Glutamatergic neuron (in vitro differentiated cells): ENCODE measurements around the gene KCNH2. TPM values are rescaled to one million over a fixed set of nuclear protein-coding genes. Genes with fewer than 3 reads are reported as not detected.

ENCODE experiments used
- DNase-seq: peaks from one replicate; pipeline ENCODE4 v3.0.0; 2022
- H3K27ac Mint-ChIP-seq: one replicate; pipeline ENCODE4 v1.8.0; 2020; ENCODE audit warnings: mild to moderate bottlenecking, mixed read lengths, inconsistent platforms; ENCODE audit not compliant: unreplicated experiment
- H3K27me3 Mint-ChIP-seq: one replicate; pipeline ENCODE4 v1.8.0; 2020; ENCODE audit warnings: mild to moderate bottlenecking, moderate library complexity, mixed read lengths, inconsistent platforms; ENCODE audit not compliant: unreplicated experiment
- H3K36me3 Mint-ChIP-seq: one replicate; pipeline ENCODE4 v1.8.0; 2020; ENCODE audit warnings: mild to moderate bottlenecking, mixed read lengths, inconsistent platforms; ENCODE audit not compliant: unreplicated experiment
- H3K4me1 Mint-ChIP-seq: one replicate; pipeline ENCODE4 v1.8.0; 2020; ENCODE audit warnings: mild to moderate bottlenecking, low read depth, mixed read lengths, inconsistent platforms; ENCODE audit not compliant: unreplicated experiment
- H3K4me3 Mint-ChIP-seq: one replicate; pipeline ENCODE4 v1.8.0; 2020; ENCODE audit warnings: mild to moderate bottlenecking, mixed read lengths, inconsistent platforms; ENCODE audit not compliant: unreplicated experiment
- H3K9me3 Mint-ChIP-seq: one replicate; pipeline ENCODE4 v1.8.0; 2020; ENCODE audit warnings: mild to moderate bottlenecking, moderate library complexity, mixed read lengths, inconsistent platforms; ENCODE audit not compliant: unreplicated experiment
- CTCF ChIP-seq: fragments of 200-600 bp; sonication (generic); IDR thresholded peaks from one replicate; pipeline ENCODE4 v1.5.0; 2021; ENCODE audit not compliant: partially characterized antibody, unreplicated experiment
- total RNA-seq: library from RNA; stranded (reverse); fragmentation: NEBNext Ultra II Directional; extraction: Animal tissue kit (Norgen Biotek cat#: 25700); gene quantifications from one replicate; pipeline ENCODE4 v1.2.1, GENCODE V29; 2021; ENCODE audit not compliant: unreplicated experiment

Gene KCNH2
- total RNA-seq, 1 donor from 2014 or later: 73.7 TPM

GRCh38 chr7:151011097-151011409 lies 32.9 kb upstream of the KCNH2 start:
- Mint-ChIP-seq H3K27me3 (peaks cover 13% of the 10 kb centered on the region), H3K36me3 (no peaks in the 10 kb centered on the region), H3K4me1 (peaks cover 10% of the 10 kb centered on the region), H3K4me3 (no peak overlapping the region), H3K27ac (no peak overlapping the region), H3K9me3 (peaks cover 11% of the 10 kb centered on the region)
- no peak for DNase-seq
- TF ChIP-seq CTCF: no peak

GRCh38 chr7:151010307-151011096 lies 32.4 kb upstream of the KCNH2 start:
- DNase-seq: no peak
- Mint-ChIP-seq H3K36me3 (no peaks in the 10 kb centered on the region), H3K9me3 (peaks cover 13% of the 10 kb centered on the region), H3K27ac (no peak overlapping the region), H3K27me3 (peaks cover 13% of the 10 kb centered on the region), H3K4me3 (no peak overlapping the region), H3K4me1 (peaks cover 11% of the 10 kb centered on the region)
- TF ChIP-seq CTCF: no peak

- Mint-ChIP-seq H3K36me3 (no peaks in the 10 kb centered on the region), H3K9me3 (peaks cover 13% of the 10 kb centered on the region), H3K4me1 (peaks cover 11% of the 10 kb centered on the region), H3K4me3 (no peak overlapping the region), H3K27ac (no peak overlapping the region), H3K27me3 (peaks cover 13% of the 10 kb centered on the region)
- no peak for TF ChIP-seq CTCF
- DNase-seq: no peak
These were observed 31.9 kb upstream of the KCNH2 start for GRCh38 chr7:151010037-151010306.

- H3K27me3 Mint-ChIP-seq: peaks cover 13% of the 10 kb centered on the region
- no peak for DNase-seq
- H3K9me3 Mint-ChIP-seq: peaks cover 13% of the 10 kb centered on the region
- no peak overlapping the region for H3K4me3 Mint-ChIP-seq
- no peak for TF ChIP-seq CTCF
- H3K27ac Mint-ChIP-seq: no peak overlapping the region
- peaks cover 11% of the 10 kb centered on the region for H3K4me1 Mint-ChIP-seq
- H3K36me3 Mint-ChIP-seq: no peaks in the 10 kb centered on the region
These were observed 31.4 kb upstream of the KCNH2 start for GRCh38 chr7:151009327-151010036.
